ENCODE data around the gene NTM. TPM values are rescaled to one million over a fixed set of nuclear protein-coding genes. Genes with fewer than 3 reads are reported as not detected.
A peak's percentile ranks its signal among the peaks of the same experiment; 100 is the strongest.

NTM gene
- polyA plus RNA-seq, 1 donor (not counting 4 experiments of a cell fraction or from before 2014, with no cell fraction given) = 47.9 TPM

- H3K9ac ChIP-seq (ENCODE audit: control insufficient read depth, extremely low read depth, insufficient read depth, low read length) = no peak overlapping the region
- H3K9me3 ChIP-seq (ENCODE audit: control insufficient read depth, low read depth, low read length) = no peaks in the 10 kb centered on the region
- no peaks in the 10 kb centered on the region for H3K9me1 ChIP-seq (ENCODE audit: control insufficient read depth, extremely low read depth, insufficient read depth, low read length)
- no peak overlapping the region for H3K27ac ChIP-seq (ENCODE audit: control insufficient read depth, insufficient read depth, low read length)
- H3K4me2 ChIP-seq (ENCODE audit: control insufficient read depth, extremely low read depth, insufficient read depth, low read depth, low read length) = no peak overlapping the region
- H2AFZ ChIP-seq (ENCODE audit: control insufficient read depth, low read length) = no peak overlapping the region
- peaks cover 14% of the 10 kb centered on the region for H3K79me2 ChIP-seq (ENCODE audit: control insufficient read depth, insufficient read depth, low read length)
- TF ChIP-seq EZH2 (IDR thresholded peaks at IDR 0.05; ENCODE audit: low read length) (no peak), CTCF (optimal IDR thresholded peaks at IDR 0.05 in 1 of 3, IDR thresholded peaks at IDR 0.05 in 1 of 3, conservative IDR thresholded peaks at IDR 0.05 in 1 of 3; ENCODE audit: extremely low read depth in 1 of 3, insufficient read depth in 2 of 3, low read length in 3 of 3) (no peak)
- dilution Hi-C loops (cut with MboI; ENCODE audit: extremely low pct_ligation_motif_present, low sequenced_read_pairs) = no loop called here
- H3K36me3 ChIP-seq (ENCODE audit: control insufficient read depth in 2 of 2, extremely low read depth in 1 of 2, insufficient read depth in 2 of 2, low read length in 2 of 2) = no peaks in the 10 kb centered on the region
- H3K27me3 ChIP-seq (ENCODE audit: control insufficient read depth, extremely low read depth, insufficient read depth, low read length) = no peaks in the 10 kb centered on the region
- FAIRE-seq (no peak), DNase-seq (ENCODE audit: low read depth, low spot score) (no peak)
- no peaks in the 10 kb centered on the region for H4K20me1 ChIP-seq (ENCODE audit: control insufficient read depth, extremely low read depth, insufficient read depth, low read length)
- no peak overlapping the region for H3K4me3 ChIP-seq (ENCODE audit: control insufficient read depth in 2 of 3, extremely low read depth in 1 of 3, insufficient read depth in 2 of 3, low read depth in 1 of 3, low read length in 3 of 3)
- peaks cover 48% of the 10 kb centered on the region for H3K4me1 ChIP-seq (ENCODE audit: control insufficient read depth, extremely low read depth, insufficient read depth, low read length)
These were observed 690.2 kb downstream of the NTM start for GRCh38 chr11:132060567-132060966.

- Histone ChIP-seq H3K27ac (ENCODE audit: control insufficient read depth, insufficient read depth, low read length) (no peak overlapping the region), H3K9ac (ENCODE audit: control insufficient read depth, extremely low read depth, insufficient read depth, low read length) (no peak overlapping the region)
- FAIRE-seq = peak; percentile 72
These were observed 691.6 kb downstream of the NTM start for GRCh38 chr11:132062031-132062430.

More at GRCh38 chr11:132062031-132062430, 691.6 kb downstream of the NTM start:
- Histone ChIP-seq H3K79me2 (ENCODE audit: control insufficient read depth, insufficient read depth, low read length) (peaks cover 17% of the 10 kb centered on the region), H3K27me3 (ENCODE audit: control insufficient read depth, extremely low read depth, insufficient read depth, low read length) (no peaks in the 10 kb centered on the region), H3K9me3 (ENCODE audit: control insufficient read depth, low read depth, low read length) (no peaks in the 10 kb centered on the region), H3K9me1 (ENCODE audit: control insufficient read depth, extremely low read depth, insufficient read depth, low read length) (no peaks in the 10 kb centered on the region), H3K4me2 (ENCODE audit: control insufficient read depth, extremely low read depth, insufficient read depth, low read depth, low read length) (no peak overlapping the region), H3K4me1 (ENCODE audit: control insufficient read depth, extremely low read depth, insufficient read depth, low read length) (peaks cover 47% of the 10 kb centered on the region), H3K36me3 (ENCODE audit: control insufficient read depth in 2 of 2, extremely low read depth in 1 of 2, insufficient read depth in 2 of 2, low read length in 2 of 2) (peaks cover 0 to under 1% of the 10 kb centered on the region in 2 experiments), H2AFZ (ENCODE audit: control insufficient read depth, low read length) (no peak overlapping the region), H4K20me1 (ENCODE audit: control insufficient read depth, extremely low read depth, insufficient read depth, low read length) (no peaks in the 10 kb centered on the region), H3K4me3 (ENCODE audit: control insufficient read depth in 2 of 3, extremely low read depth in 1 of 3, insufficient read depth in 2 of 3, low read depth in 1 of 3, low read length in 3 of 3) (no peak overlapping the region)
- dilution Hi-C loops (cut with MboI; ENCODE audit: extremely low pct_ligation_motif_present, low sequenced_read_pairs) = no loop called here
- no peak for DNase-seq (ENCODE audit: low read depth, low spot score)
- no peak for TF ChIP-seq EZH2 (IDR thresholded peaks at IDR 0.05; ENCODE audit: low read length)
- TF ChIP-seq CTCF (optimal IDR thresholded peaks at IDR 0.05 in 1 of 3, IDR thresholded peaks at IDR 0.05 in 1 of 3, conservative IDR thresholded peaks at IDR 0.05 in 1 of 3; ENCODE audit: extremely low read depth in 1 of 3, insufficient read depth in 2 of 3, low read length in 3 of 3) = no peak
